ENCODE measurements around the gene ZNF18.
A peak's percentile ranks its signal among the peaks of the same experiment; 100 is the strongest.

The ZNF18 gene

DNA sequence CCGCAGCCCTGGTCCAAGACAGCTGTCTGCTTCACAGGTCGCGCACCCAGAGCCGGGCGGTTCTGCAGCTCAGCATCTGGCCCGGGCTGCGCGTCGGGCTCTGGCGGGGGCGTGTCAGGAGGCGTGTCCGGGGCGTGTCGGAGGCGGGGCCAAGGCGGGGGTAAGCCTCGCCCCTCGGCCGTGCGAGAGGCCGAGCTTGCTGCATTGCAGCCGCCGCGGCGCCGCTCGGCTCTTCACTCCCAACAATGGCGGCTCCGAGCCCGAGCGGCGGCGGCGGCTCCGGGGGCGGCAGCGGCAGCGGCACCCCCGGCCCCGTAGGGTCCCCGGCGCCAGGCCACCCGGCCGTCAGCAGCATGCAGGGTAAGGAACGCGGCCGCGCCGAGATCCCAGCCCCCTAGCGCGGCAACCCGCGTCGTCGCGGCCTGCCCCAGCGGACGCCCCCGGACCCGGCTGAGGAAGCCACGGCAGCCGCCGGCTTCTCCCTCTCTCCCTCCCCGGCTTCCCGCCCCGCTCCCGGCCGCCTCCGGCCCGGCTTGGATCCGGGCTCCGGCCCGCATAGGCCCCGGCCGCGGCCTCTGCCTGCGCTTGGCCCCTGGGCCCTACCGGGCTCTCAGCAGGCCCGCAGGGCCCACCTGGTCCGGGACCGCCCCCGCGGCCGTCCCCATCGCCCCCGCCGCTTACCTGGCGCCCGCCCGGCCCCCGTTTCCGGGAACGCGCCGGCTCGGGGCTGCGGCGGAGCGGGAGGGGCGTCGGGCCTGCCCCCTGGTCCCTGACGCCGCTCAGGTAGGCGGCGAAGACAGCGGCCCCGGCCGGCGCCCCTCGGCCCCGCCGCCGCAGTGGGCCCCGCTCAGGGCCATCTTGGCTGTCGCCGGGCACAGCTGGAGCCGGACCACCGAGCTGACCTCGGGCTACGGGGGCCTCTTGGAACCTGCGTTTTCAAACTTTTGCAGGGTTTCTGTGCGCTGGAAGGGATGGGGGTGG is 23.7 kb upstream of the ZNF18 start, which contains the start of gene MAP2K4:
Gene MAP2K4 (plus strand): TSS at position 236 of the 981 bp plus-strand sequence. CDS start 10 bp downstream, at position 246.
- Histone ChIP-seq H3K27me3 (ENCODE audit: insufficient read depth, poor library complexity, severe bottlenecking) (no peaks in the 10 kb centered on the region), H3K9me3 (ENCODE audit: severe bottlenecking) (no peaks in the 10 kb centered on the region), H3K36me3 (ENCODE audit: low read depth) (0 out of 2 replicates have a peak, but pooled peaks cover 6% of the 10 kb centered on the region), H3K27ac (ENCODE audit: poor library complexity, severe bottlenecking) (peak within 1 kb of the TSS; percentile 83), H3K4me1 (ENCODE audit: insufficient read depth, poor library complexity, severe bottlenecking) (peaks cover 34% of the 10 kb centered on the region), H3K4me3 (ENCODE audit: severe bottlenecking) (peak within 1 kb of the TSS; percentile 90)
- ATAC-seq (ENCODE audit: low read depth): peak; percentile 83
- peak; percentile 83 for DNase-seq (ENCODE audit: low spot score)
- TF ChIP-seq, protein P1, sequence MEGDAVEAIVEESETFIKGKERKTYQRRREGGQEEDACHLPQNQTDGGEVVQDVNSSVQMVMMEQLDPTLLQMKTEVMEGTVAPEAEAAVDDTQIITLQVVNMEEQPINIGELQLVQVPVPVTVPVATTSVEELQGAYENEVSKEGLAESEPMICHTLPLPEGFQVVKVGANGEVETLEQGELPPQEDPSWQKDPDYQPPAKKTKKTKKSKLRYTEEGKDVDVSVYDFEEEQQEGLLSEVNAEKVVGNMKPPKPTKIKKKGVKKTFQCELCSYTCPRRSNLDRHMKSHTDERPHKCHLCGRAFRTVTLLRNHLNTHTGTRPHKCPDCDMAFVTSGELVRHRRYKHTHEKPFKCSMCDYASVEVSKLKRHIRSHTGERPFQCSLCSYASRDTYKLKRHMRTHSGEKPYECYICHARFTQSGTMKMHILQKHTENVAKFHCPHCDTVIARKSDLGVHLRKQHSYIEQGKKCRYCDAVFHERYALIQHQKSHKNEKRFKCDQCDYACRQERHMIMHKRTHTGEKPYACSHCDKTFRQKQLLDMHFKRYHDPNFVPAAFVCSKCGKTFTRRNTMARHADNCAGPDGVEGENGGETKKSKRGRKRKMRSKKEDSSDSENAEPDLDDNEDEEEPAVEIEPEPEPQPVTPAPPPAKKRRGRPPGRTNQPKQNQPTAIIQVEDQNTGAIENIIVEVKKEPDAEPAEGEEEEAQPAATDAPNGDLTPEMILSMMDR (IDR thresholded peaks at IDR 0.05; ENCODE audit: poor library complexity, severe bottlenecking): no peak

GRCh38 chr17:12007466-12007865 is 10.2 kb upstream of the ZNF18 start:
- no peak for DNase-seq (ENCODE audit: low spot score)
- Histone ChIP-seq H3K4me3 (ENCODE audit: severe bottlenecking) (no peak overlapping the region), H3K9me3 (ENCODE audit: severe bottlenecking) (no peaks in the 10 kb centered on the region), H3K27ac (ENCODE audit: poor library complexity, severe bottlenecking) (no peak overlapping the region), H3K27me3 (ENCODE audit: insufficient read depth, poor library complexity, severe bottlenecking) (no peaks in the 10 kb centered on the region), H3K36me3 (ENCODE audit: low read depth) (no peaks in the 10 kb centered on the region), H3K4me1 (ENCODE audit: insufficient read depth, poor library complexity, severe bottlenecking) (no peaks in the 10 kb centered on the region)
- no peak for ATAC-seq (ENCODE audit: low read depth)
- TF ChIP-seq, protein P1 (IDR thresholded peaks at IDR 0.05; ENCODE audit: poor library complexity, severe bottlenecking): no peak

GRCh38 chr17:11999696-12000095 is 2.4 kb upstream of the ZNF18 start:
- no peak for ATAC-seq (ENCODE audit: low read depth)
- H3K27me3 ChIP-seq (ENCODE audit: insufficient read depth, poor library complexity, severe bottlenecking): no peaks in the 10 kb centered on the region

GRCh38 chr17:11997972-11998233 is 628 bp upstream of the ZNF18 start:
- H3K27me3 ChIP-seq (ENCODE audit: insufficient read depth, poor library complexity, severe bottlenecking): no peaks in the 10 kb centered on the region
- H3K9me3 ChIP-seq (ENCODE audit: severe bottlenecking): no peaks in the 10 kb centered on the region
- H3K36me3 ChIP-seq (ENCODE audit: low read depth): no peaks in the 10 kb centered on the region
- ATAC-seq (ENCODE audit: low read depth): no peak
- peak overlapping the region; percentile 71 for H3K4me3 ChIP-seq (ENCODE audit: severe bottlenecking)
- no peak for DNase-seq (ENCODE audit: low spot score)
- H3K27ac ChIP-seq (ENCODE audit: poor library complexity, severe bottlenecking): peak overlapping the region; percentile 57
- TF ChIP-seq, protein P1 (IDR thresholded peaks at IDR 0.05; ENCODE audit: poor library complexity, severe bottlenecking): no peak
- H3K4me1 ChIP-seq (ENCODE audit: insufficient read depth, poor library complexity, severe bottlenecking): peaks cover 8% of the 10 kb centered on the region

More at GRCh38 chr17:11999696-12000095, 2.4 kb upstream of the ZNF18 start:
- DNase-seq (ENCODE audit: low spot score): no peak
- Histone ChIP-seq H3K27ac (ENCODE audit: poor library complexity, severe bottlenecking) (no peak overlapping the region), H3K4me1 (ENCODE audit: insufficient read depth, poor library complexity, severe bottlenecking) (peaks cover 8% of the 10 kb centered on the region), H3K4me3 (ENCODE audit: severe bottlenecking) (no peak overlapping the region), H3K9me3 (ENCODE audit: severe bottlenecking) (no peaks in the 10 kb centered on the region), H3K36me3 (ENCODE audit: low read depth) (no peaks in the 10 kb centered on the region)
- TF ChIP-seq, protein P1 (IDR thresholded peaks at IDR 0.05; ENCODE audit: poor library complexity, severe bottlenecking): no peak

DNA sequence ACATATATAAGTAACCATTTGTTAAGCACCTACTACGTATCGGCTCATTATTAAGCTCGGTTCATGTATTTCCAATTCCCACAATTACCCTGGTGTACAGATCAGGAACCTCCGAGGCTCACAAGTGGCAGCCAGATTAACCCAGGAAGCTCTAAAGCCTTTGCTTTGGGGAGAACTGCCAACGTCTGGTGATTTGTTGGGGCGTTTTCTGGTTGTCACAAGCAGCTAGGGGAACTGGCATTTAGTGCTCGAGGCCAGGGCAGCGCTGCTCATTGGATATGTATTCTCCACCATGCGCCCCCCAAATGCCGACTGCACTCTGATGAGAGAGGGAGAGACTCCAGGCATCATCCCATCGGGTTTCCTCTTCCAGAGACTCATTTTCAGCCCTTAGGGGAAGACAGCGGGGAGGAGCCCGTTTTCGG is 541 bp downstream of the ZNF18 start:
- peak overlapping the region; percentile 71 for H3K4me3 ChIP-seq (ENCODE audit: severe bottlenecking)
- H3K27ac ChIP-seq (ENCODE audit: poor library complexity, severe bottlenecking): peak overlapping the region; percentile 57
- peak; percentile 26 for ATAC-seq (ENCODE audit: low read depth)
- H3K9me3 ChIP-seq (ENCODE audit: severe bottlenecking): no peaks in the 10 kb centered on the region
- no peaks in the 10 kb centered on the region for H3K27me3 ChIP-seq (ENCODE audit: insufficient read depth, poor library complexity, severe bottlenecking)
- no peak for DNase-seq (ENCODE audit: low spot score)
- H3K4me1 ChIP-seq (ENCODE audit: insufficient read depth, poor library complexity, severe bottlenecking): peaks cover 8% of the 10 kb centered on the region
- TF ChIP-seq, protein P1 (IDR thresholded peaks at IDR 0.05; ENCODE audit: poor library complexity, severe bottlenecking): no peak
- peaks cover 9% of the 10 kb centered on the region for H3K36me3 ChIP-seq (ENCODE audit: low read depth)

Data from RWPE2 (cell line).